Epithelial cell of proximal tubule (primary cell): ENCODE results near the gene EPB41L1. TPM values are rescaled to one million over a fixed set of nuclear protein-coding genes. Genes with fewer than 3 reads are reported as not detected.

Experiments
- DNase-seq: peaks from one replicate; pipeline ENCODE4 v3.0.0-alpha.2; 2011; ENCODE audit warnings: low read depth
- H3K4me3 ChIP-seq: 2 replicates; pipeline ENCODE4 v1.5.1; 2011; ENCODE audit warnings: low read depth, mild to moderate bottlenecking, low read length
- CTCF ChIP-seq: conservative IDR thresholded peaks from 2 replicates; pipeline ENCODE4 v1.5.1; 2012; ENCODE audit warnings: low read depth, mild to moderate bottlenecking, low read length
- total RNA-seq: library from RNA; depleted of rRNA; stranded (reverse); fragments of >200 nt; gene quantifications from 2 replicates; pipeline ENCODE4 v1.2.3, GENCODE V29; 2015

The EPB41L1 gene
- total RNA-seq, 1 donor from 2014 or later, result 17.4 TPM

- no peak for TF ChIP-seq CTCF
- no peak overlapping the region for H3K4me3 ChIP-seq
- no peak for DNase-seq
Measured at GRCh38 chr20:36238760-36239159, 84.2 kb downstream of the EPB41L1 start.

- no peak for DNase-seq
- H3K4me3 ChIP-seq, result no peak overlapping the region
- TF ChIP-seq CTCF, result no peak
Measured at GRCh38 chr20:36240076-36240475, 85.5 kb downstream of the EPB41L1 start.

GRCh38 chr20:36241678-36242077 is 87.1 kb downstream of the EPB41L1 start:
- TF ChIP-seq CTCF, result no peak
- H3K4me3 ChIP-seq, result no peak overlapping the region
- no peak for DNase-seq

- no peak for TF ChIP-seq CTCF
Measured at GRCh38 chr20:36243726-36244125, 89.2 kb downstream of the EPB41L1 start.

GRCh38 chr20:36246401-36246800 is 91.9 kb downstream of the EPB41L1 start:
- no peak overlapping the region for H3K4me3 ChIP-seq
- DNase-seq, result no peak
- TF ChIP-seq CTCF, result no peak

More at GRCh38 chr20:36243726-36244125, 89.2 kb downstream of the EPB41L1 start:
- DNase-seq, result no peak
- no peak overlapping the region for H3K4me3 ChIP-seq

GRCh38 chr20:36248836-36249235 is 94.3 kb downstream of the EPB41L1 start:
- no peak for DNase-seq
- TF ChIP-seq CTCF, result no peak
- no peak overlapping the region for H3K4me3 ChIP-seq

GRCh38 chr20:36249450-36249849 is 94.9 kb downstream of the EPB41L1 start:
- H3K4me3 ChIP-seq, result no peak overlapping the region
- no peak for DNase-seq
- TF ChIP-seq CTCF, result no peak
